Activated CD8-positive, alpha-beta memory T cell treated with anti-CD3 and anti-CD28 coated beads for 1 hour (primary cell): ENCODE results near the gene SSBP2.
"Not testable (repeated sequence)": the region's sequence is repeated elsewhere in the genome, so short reads cannot be mapped to it uniquely, and the experiment has no call there.

ENCODE experiments used
- DNase-seq, 2 donors: peaks; one replicate each; pipeline ENCODE4 v3.0.0-alpha.2; 2020; ENCODE audit warnings: low read depth in 1 of 2; ENCODE audit errors: extremely low read depth in 1 of 2

SSBP2 gene

GRCh38 chr5:81747030-81747429 lies 3.9 kb downstream of the SSBP2 start:
- no peak for DNase-seq

- DNase-seq, result no peak
These were observed 10.1 kb downstream of the SSBP2 start for GRCh38 chr5:81740758-81741157.

GRCh38 chr5:81739291-81739690 lies 11.6 kb downstream of the SSBP2 start:
- no peak for DNase-seq

GRCh38 chr5:81729276-81729675 lies 21.6 kb downstream of the SSBP2 start:
- no peak for DNase-seq

GRCh38 chr5:81728301-81728700 lies 22.6 kb downstream of the SSBP2 start:
- DNase-seq, result no peak

- no peak for DNase-seq
These were observed 24.6 kb downstream of the SSBP2 start for GRCh38 chr5:81726297-81726696.

GRCh38 chr5:81724571-81724970 lies 26.3 kb downstream of the SSBP2 start:
- DNase-seq, result no peak

GRCh38 chr5:81724108-81724507 lies 26.8 kb downstream of the SSBP2 start:
- DNase-seq, result no peak

- DNase-seq, result no peak
These were observed 29.8 kb downstream of the SSBP2 start for GRCh38 chr5:81721049-81721448.

- no peak for DNase-seq
These were observed 31.1 kb downstream of the SSBP2 start for GRCh38 chr5:81719743-81720345.

- no peak for DNase-seq
These were observed 32.6 kb downstream of the SSBP2 start for GRCh38 chr5:81718300-81718699.

- no peak for DNase-seq
These were observed 33.0 kb downstream of the SSBP2 start for GRCh38 chr5:81717860-81718259.

GRCh38 chr5:81717226-81717625 lies 33.7 kb downstream of the SSBP2 start:
- no peak for DNase-seq

- not testable (repeated sequence) for DNase-seq
These were observed 36.8 kb downstream of the SSBP2 start for GRCh38 chr5:81714076-81714475.

GRCh38 chr5:81708889-81709288 lies 42.0 kb downstream of the SSBP2 start:
- no peak for DNase-seq

GRCh38 chr5:81703840-81704239 lies 47.1 kb downstream of the SSBP2 start:
- DNase-seq, result no peak

GRCh38 chr5:81700166-81700565 lies 50.7 kb downstream of the SSBP2 start:
- no peak for DNase-seq

- DNase-seq, result no peak
These were observed 52.1 kb downstream of the SSBP2 start for GRCh38 chr5:81698813-81699212.

GRCh38 chr5:81696418-81697397 lies 54.2 kb downstream of the SSBP2 start:
- DNase-seq, result no peak

- no peak for DNase-seq
These were observed 56.2 kb downstream of the SSBP2 start for GRCh38 chr5:81694726-81695125.

- no peak for DNase-seq
These were observed 62.7 kb downstream of the SSBP2 start for GRCh38 chr5:81688215-81688614.

GRCh38 chr5:81687292-81687691 lies 63.6 kb downstream of the SSBP2 start:
- DNase-seq, result no peak
